ENCODE data around the gene HAP1. TPM values are rescaled to one million over a fixed set of nuclear protein-coding genes. Genes with fewer than 3 reads are reported as not detected.
A peak's percentile ranks its signal among the peaks of the same experiment; 100 is the strongest.

HAP1 gene
- total RNA-seq, 1 experiment from 2014 or later = 2.5 TPM

- Mint-ChIP-seq H3K4me3 (no peak overlapping the region), H3K36me3 (ENCODE audit: insufficient read depth in 1 of 3, low read depth in 3 of 3) (peaks cover 31 to 53% (median 37%) of the 10 kb centered on the region in 3 experiments), H3K27ac (peak overlapping the region in 2 of 3 experiments; percentile 4 to 10; a peak in 5 of 7 replicates), H3K9me3 (peaks cover 0 to 2% of the 10 kb centered on the region in 2 experiments; a peak in 1 of 5 replicates), H3K4me1 (peaks cover 8 to 22% of the 10 kb centered on the region in 2 experiments), H3K27me3 (ENCODE audit: low read depth) (no peaks in the 10 kb centered on the region; the same call in none of the 2 replicates)
- Histone ChIP-seq H3K9me3 (ENCODE audit: control insufficient read depth, low read depth, low read length) (no peaks in the 10 kb centered on the region), H4K91ac (ENCODE audit: insufficient read length, low read depth, low read length) (no peak overlapping the region), H4K5ac (ENCODE audit: insufficient read length, low read depth, low read length) (peak overlapping the region; percentile 39), H3K4me1 (ENCODE audit: insufficient read depth, low read length) (peaks cover 3% of the 10 kb centered on the region; the same call in 1 of the 2 replicates), H2BK20ac (ENCODE audit: low read depth, low read length, poor library complexity, severe bottlenecking) (no peak overlapping the region), H2BK12ac (ENCODE audit: insufficient read length, low read depth, low read length) (no peak overlapping the region), H2BK15ac (ENCODE audit: low read depth, low read length) (no peak overlapping the region), H2AK5ac (ENCODE audit: insufficient read length, low read length) (no peak overlapping the region), H2BK5ac (ENCODE audit: insufficient read length, low read length) (no peak overlapping the region), H3K4me2 (ENCODE audit: insufficient read depth, insufficient read length, low read length) (no peak overlapping the region), H3K79me2 (ENCODE audit: insufficient read depth, low read length) (peaks cover 6% of the 10 kb centered on the region; the same call in 1 of the 2 replicates), H3K23ac (ENCODE audit: insufficient read length, low read depth, low read length) (no peak overlapping the region), H3K4ac (ENCODE audit: low read depth, low read length) (no peak overlapping the region), H2BK120ac (ENCODE audit: low read depth, low read length, poor library complexity, severe bottlenecking) (no peak overlapping the region), H3K23me2 (ENCODE audit: insufficient read length, low read depth, low read length, poor library complexity, severe bottlenecking) (peaks cover 2% of the 10 kb centered on the region), H4K20me1 (ENCODE audit: control insufficient read depth, insufficient read depth, insufficient read length) (no peaks in the 10 kb centered on the region), H3K27ac (ENCODE audit: insufficient read length, low read depth, low read length) (no peak overlapping the region), H4K8ac (replicated peaks; ENCODE audit: insufficient read length, low read depth, low read length) (no peak overlapping the region), H3K27me3 (ENCODE audit: insufficient read depth, low read length) (no peaks in the 10 kb centered on the region), H2AFZ (ENCODE audit: low read length) (no peak overlapping the region), H3K9ac (ENCODE audit: extremely low read depth, insufficient read length, low read length) (no peak overlapping the region), H3K79me1 (ENCODE audit: insufficient read depth, low read depth, low read length, poor library complexity, severe bottlenecking) (no peaks in the 10 kb centered on the region), H3K56ac (ENCODE audit: insufficient read length, low read depth, low read length) (no peak overlapping the region), H3T11ph (ENCODE audit: low read length) (no peak overlapping the region), H3K18ac (ENCODE audit: insufficient read length, low read depth, low read length) (no peak overlapping the region), H3K14ac (ENCODE audit: insufficient read depth, low read length) (no peak overlapping the region)
- DNase-seq = no peak
- WGBS (ENCODE audit: extremely low coverage, insufficient read length, low lambda C conversion rate) = no CpG with 5 or more reads among the region's 11 CpGs
- no peak for TF ChIP-seq CTCF (conservative IDR thresholded peaks at IDR 0.05)
Measured at GRCh38 chr17:41692722-41693521, 41.5 kb downstream of the HAP1 start.
